ENCODE measurements around the gene MOSPD2.

DNA sequence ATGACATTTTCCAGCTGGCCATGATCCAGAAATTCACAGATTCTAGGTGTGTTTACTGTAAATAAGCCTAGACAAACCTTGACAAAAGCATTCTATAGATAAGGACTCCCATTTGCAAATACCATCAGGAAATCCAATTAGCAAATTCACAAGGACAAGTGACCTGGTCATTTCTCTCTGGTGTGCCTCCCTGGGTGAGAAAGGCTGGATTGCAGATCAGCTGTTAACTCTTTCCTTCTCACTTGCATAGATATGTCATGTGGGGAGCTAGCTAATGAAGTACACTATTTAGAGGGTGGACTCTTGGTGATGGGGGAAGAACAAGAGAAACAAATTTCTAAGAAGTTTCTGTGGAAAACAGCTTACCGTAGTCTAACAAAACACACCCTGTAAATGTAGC is 58.9 kb downstream of the MOSPD2 start:
- TF ChIP-seq, protein P1, sequence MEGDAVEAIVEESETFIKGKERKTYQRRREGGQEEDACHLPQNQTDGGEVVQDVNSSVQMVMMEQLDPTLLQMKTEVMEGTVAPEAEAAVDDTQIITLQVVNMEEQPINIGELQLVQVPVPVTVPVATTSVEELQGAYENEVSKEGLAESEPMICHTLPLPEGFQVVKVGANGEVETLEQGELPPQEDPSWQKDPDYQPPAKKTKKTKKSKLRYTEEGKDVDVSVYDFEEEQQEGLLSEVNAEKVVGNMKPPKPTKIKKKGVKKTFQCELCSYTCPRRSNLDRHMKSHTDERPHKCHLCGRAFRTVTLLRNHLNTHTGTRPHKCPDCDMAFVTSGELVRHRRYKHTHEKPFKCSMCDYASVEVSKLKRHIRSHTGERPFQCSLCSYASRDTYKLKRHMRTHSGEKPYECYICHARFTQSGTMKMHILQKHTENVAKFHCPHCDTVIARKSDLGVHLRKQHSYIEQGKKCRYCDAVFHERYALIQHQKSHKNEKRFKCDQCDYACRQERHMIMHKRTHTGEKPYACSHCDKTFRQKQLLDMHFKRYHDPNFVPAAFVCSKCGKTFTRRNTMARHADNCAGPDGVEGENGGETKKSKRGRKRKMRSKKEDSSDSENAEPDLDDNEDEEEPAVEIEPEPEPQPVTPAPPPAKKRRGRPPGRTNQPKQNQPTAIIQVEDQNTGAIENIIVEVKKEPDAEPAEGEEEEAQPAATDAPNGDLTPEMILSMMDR (IDR thresholded peaks at IDR 0.05; ENCODE audit: insufficient read depth, low read length) = no peak
- no peak for TF ChIP-seq POLR2AphosphoS5 (IDR thresholded peaks at IDR 0.05; ENCODE audit: low read depth)
